Stimulated activated CD8-positive, alpha-beta memory T cell treated with anti-CD3 and anti-CD28 coated beads, Interleukin-12 subunit alpha, Interleukin-12 subunit beta, amount 100 ng/mL, for 24 hours (primary cell): ENCODE data around the gene KCNK16.
"Not testable (repeated sequence)": the region's sequence is repeated elsewhere in the genome, so short reads cannot be mapped to it uniquely, and the experiment has no call there.

Experiments
- DNase-seq: peaks from one replicate; pipeline ENCODE4 v3.0.0-alpha.2; 2020; ENCODE audit errors: extremely low read depth

Gene KCNK16

GRCh38 chr6:39309942-39310531 is 12.5 kb downstream of the KCNK16 start:
- peak; percentile 15 for DNase-seq

GRCh38 chr6:39307462-39307861 is 15.0 kb downstream of the KCNK16 start:
- no peak for DNase-seq

GRCh38 chr6:39304951-39305350 is 17.6 kb downstream of the KCNK16 start:
- no peak for DNase-seq

GRCh38 chr6:39303425-39304153 is 18.9 kb downstream of the KCNK16 start:
- no peak for DNase-seq

GRCh38 chr6:39302669-39303424 is 19.7 kb downstream of the KCNK16 start:
- DNase-seq = peak; percentile 61

GRCh38 chr6:39302011-39302410 is 20.5 kb downstream of the KCNK16 start:
- DNase-seq = no peak

GRCh38 chr6:39301606-39302005 is 20.9 kb downstream of the KCNK16 start:
- no peak for DNase-seq

- no peak for DNase-seq
Measured at GRCh38 chr6:39300739-39301138, 21.8 kb downstream of the KCNK16 start.

GRCh38 chr6:39298061-39298460 is 24.4 kb downstream of the KCNK16 start:
- no peak for DNase-seq

GRCh38 chr6:39296745-39297640 is 25.5 kb downstream of the KCNK16 start:
- DNase-seq = no peak

- no peak for DNase-seq
Measured at GRCh38 chr6:39295611-39296011, 26.9 kb downstream of the KCNK16 start.

- no peak for DNase-seq
Measured at GRCh38 chr6:39294899-39295298, 27.6 kb downstream of the KCNK16 start.

GRCh38 chr6:39294133-39294532 is 28.4 kb downstream of the KCNK16 start:
- no peak for DNase-seq

- DNase-seq = no peak
Measured at GRCh38 chr6:39292637-39293036, 29.9 kb downstream of the KCNK16 start.

GRCh38 chr6:39289490-39289889 is 33.0 kb downstream of the KCNK16 start:
- DNase-seq = no peak

GRCh38 chr6:39287601-39288000 is 34.9 kb downstream of the KCNK16 start:
- no peak for DNase-seq

GRCh38 chr6:39286596-39286995 is 35.9 kb downstream of the KCNK16 start:
- DNase-seq = not testable (repeated sequence)

GRCh38 chr6:39282774-39283173 is 39.7 kb downstream of the KCNK16 start:
- no peak for DNase-seq

GRCh38 chr6:39281312-39281980 is 41.1 kb downstream of the KCNK16 start:
- DNase-seq = no peak

GRCh38 chr6:39280247-39280731 is 42.2 kb downstream of the KCNK16 start:
- no peak for DNase-seq

GRCh38 chr6:39279539-39279938 is 43.0 kb downstream of the KCNK16 start:
- DNase-seq = no peak
